ENCODE measurements around the gene TRIM9.
"Not testable (repeated sequence)": the region's sequence is repeated elsewhere in the genome, so short reads cannot be mapped to it uniquely, and the experiment has no call there.

Gene TRIM9

DNA sequence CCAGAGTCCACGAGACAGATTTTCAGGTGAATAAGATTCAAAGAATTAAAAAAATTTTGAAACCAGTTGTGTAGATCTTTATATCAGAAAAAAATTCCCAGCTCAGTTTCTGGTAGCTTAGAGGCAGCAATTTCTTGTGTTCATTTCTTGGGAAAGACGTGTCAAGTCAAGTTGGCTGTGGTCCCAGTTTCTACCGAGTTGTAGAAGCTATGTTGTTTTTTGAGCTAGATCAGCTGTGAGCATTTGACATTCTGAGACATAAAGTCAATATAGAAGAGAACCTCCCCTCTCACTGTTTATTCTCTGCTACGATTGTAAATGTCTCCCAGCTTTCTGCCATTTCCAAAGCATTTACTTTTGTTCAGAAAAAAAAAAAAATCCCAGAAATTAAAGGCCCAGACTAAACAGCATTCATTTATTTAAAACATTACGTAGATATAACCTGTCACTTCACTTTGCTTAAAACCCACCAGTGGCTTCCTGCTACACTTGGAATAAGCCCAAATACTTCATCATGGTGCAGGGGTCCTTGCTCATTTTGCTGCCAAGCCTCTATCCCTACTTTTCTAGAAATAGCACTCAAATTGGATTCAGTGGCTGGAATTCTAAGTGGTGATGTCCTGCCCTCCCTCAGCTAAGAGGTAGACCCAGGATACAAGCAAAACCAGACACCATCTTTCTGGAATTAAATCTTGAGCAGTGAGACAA is 130.1 kb downstream of the TRIM9 start:
- TF ChIP-seq, protein P1, sequence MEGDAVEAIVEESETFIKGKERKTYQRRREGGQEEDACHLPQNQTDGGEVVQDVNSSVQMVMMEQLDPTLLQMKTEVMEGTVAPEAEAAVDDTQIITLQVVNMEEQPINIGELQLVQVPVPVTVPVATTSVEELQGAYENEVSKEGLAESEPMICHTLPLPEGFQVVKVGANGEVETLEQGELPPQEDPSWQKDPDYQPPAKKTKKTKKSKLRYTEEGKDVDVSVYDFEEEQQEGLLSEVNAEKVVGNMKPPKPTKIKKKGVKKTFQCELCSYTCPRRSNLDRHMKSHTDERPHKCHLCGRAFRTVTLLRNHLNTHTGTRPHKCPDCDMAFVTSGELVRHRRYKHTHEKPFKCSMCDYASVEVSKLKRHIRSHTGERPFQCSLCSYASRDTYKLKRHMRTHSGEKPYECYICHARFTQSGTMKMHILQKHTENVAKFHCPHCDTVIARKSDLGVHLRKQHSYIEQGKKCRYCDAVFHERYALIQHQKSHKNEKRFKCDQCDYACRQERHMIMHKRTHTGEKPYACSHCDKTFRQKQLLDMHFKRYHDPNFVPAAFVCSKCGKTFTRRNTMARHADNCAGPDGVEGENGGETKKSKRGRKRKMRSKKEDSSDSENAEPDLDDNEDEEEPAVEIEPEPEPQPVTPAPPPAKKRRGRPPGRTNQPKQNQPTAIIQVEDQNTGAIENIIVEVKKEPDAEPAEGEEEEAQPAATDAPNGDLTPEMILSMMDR (IDR thresholded peaks at IDR 0.05; ENCODE audit: insufficient read depth, low read depth, low read length, missing control alignments): no peak
- DNase-seq (ENCODE audit: low read depth): peak; percentile 96
- no peak overlapping the region for H3K4me3 ChIP-seq (ENCODE audit: low read length)

- TF ChIP-seq, protein P1 (IDR thresholded peaks at IDR 0.05; ENCODE audit: insufficient read depth, low read depth, low read length, missing control alignments): no peak
- DNase-seq (ENCODE audit: low read depth): no peak
- no peak overlapping the region for H3K4me3 ChIP-seq (ENCODE audit: low read length)
These were observed 131.0 kb downstream of the TRIM9 start for GRCh38 chr14:50963919-50964318.

DNA sequence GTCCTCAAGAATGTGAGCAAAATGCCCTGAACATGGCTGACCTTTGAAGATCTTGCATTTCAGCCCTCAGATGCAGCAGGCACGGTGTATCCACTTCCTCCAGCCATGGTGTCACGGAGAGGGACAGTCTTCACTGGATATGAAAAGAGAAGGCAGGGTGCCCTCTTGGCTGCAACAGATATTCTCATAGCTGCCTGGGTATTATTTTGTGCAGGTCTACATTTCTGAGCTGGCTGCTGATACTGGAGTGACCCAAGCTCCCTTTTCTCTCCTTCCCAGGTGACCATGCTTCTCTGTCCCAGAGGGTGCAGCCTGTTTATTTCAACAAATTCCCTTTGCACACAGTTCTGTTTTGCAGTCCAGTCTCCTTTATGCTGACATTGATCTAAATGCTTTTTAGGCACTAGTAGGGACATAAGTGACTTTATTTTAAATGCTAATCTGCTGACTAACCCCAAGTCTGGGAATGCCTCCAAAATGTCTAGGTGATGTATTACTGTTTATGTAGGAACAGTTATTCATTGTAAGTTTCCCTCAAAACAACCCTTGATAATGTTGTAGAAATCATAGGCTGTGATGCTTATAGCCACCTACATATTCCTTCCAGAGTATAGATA is 133.2 kb downstream of the TRIM9 start:
- TF ChIP-seq, protein P1 (IDR thresholded peaks at IDR 0.05; ENCODE audit: insufficient read depth, low read depth, low read length, missing control alignments): no peak
- no peak overlapping the region for H3K4me3 ChIP-seq (ENCODE audit: low read length)
- DNase-seq (ENCODE audit: low read depth): peak; percentile 59

- DNase-seq (ENCODE audit: low read depth): no peak
- TF ChIP-seq, protein P1 (IDR thresholded peaks at IDR 0.05; ENCODE audit: insufficient read depth, low read depth, low read length, missing control alignments): no peak
- no peak overlapping the region for H3K4me3 ChIP-seq (ENCODE audit: low read length)
These were observed 137.6 kb downstream of the TRIM9 start for GRCh38 chr14:50957296-50957695.

DNA sequence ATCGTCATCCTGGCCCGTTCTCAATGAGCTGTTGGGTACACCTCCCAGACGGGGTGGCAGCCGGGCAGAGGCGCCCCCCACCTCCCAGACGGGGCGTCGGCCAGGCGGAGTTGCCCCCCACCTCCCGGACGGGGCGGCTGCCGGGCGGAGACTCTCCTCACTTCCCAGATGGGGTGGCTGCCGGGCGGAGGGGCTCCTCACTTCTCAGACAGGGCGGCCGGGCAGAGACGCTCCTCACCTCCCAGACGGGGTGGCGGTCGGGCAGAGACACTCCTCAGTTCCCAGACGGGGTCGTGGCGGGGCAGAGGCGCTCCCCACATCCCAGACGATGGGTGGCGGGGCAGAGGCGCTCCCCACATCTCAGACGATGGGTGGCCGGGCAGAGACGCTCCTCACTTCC is 138.5 kb downstream of the TRIM9 start:
- H3K4me3 ChIP-seq (ENCODE audit: low read length); DNase-seq (ENCODE audit: low read depth): not testable (repeated sequence)

- DNase-seq (ENCODE audit: low read depth): peak; percentile 100
- no peak overlapping the region for H3K4me3 ChIP-seq (ENCODE audit: low read length)
- TF ChIP-seq, protein P1 (IDR thresholded peaks at IDR 0.05; ENCODE audit: insufficient read depth, low read depth, low read length, missing control alignments): peak; percentile 63
These were observed 139.4 kb downstream of the TRIM9 start for GRCh38 chr14:50955373-50956043.

DNA sequence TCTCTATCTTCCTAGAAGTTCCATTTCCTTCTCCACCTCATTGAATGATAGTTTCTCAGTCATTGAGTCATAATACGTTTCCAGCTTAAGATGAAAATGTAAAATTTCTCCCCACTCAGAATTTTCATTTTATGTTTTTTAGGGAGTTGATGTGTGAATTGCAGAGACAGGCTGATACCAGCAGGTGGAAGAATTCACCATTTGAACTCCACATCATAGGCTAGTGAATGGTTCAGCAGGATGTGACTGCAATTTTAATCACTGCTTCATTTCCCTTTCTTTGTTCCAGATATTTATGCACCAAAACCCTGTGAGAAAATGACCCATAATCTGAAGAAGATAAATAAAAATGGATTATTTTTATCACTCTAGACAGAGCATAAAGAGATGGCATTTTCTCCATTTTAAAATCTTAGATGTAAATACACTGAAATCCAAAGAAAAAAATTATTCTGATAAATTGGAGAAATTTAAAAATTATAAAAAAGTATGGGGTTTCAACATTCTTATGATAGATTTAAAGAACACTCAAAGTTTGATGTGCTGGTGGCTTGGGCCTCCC is 140.0 kb downstream of the TRIM9 start:
- peak; percentile 82 for DNase-seq (ENCODE audit: low read depth)
- TF ChIP-seq, protein P1 (IDR thresholded peaks at IDR 0.05; ENCODE audit: insufficient read depth, low read depth, low read length, missing control alignments): peak; percentile 79
- H3K4me3 ChIP-seq (ENCODE audit: low read length): no peak overlapping the region
